Colonic mucosa (tissue), 4 donors: ENCODE measurements around the gene TBX5. TPM values are rescaled to one million over a fixed set of nuclear protein-coding genes. Genes with fewer than 3 reads are reported as not detected.

Source experiments
- DNase-seq: peaks from one replicate; pipeline ENCODE4 v3.0.0-alpha.2; 2020
- H3K27ac ChIP-seq: fragments of 200-600 bp; one replicate; pipeline ENCODE4 v1.8.0; 2021
- H3K27me3 ChIP-seq: fragments of 200-600 bp; one replicate; pipeline ENCODE4 v1.8.0; 2021
- H3K36me3 ChIP-seq: fragments of 200-600 bp; one replicate; pipeline ENCODE4 v1.8.0; 2021
- H3K4me1 ChIP-seq: fragments of 200-600 bp; one replicate; pipeline ENCODE4 v1.8.0; 2021; ENCODE audit warnings: mild to moderate bottlenecking
- H3K4me3 ChIP-seq: fragments of 200-600 bp; one replicate; pipeline ENCODE4 v1.8.0; 2021
- H3K9ac ChIP-seq, 2 donors: one replicate each; pipeline ENCODE4 v1.7.0; 2013; ENCODE audit warnings: control low read depth in 2 of 2, low read depth in 2 of 2, low read length in 2 of 2
- H3K9me3 ChIP-seq: fragments of 200-600 bp; one replicate; pipeline ENCODE4 v1.8.0; 2021
- intact Hi-C: fragments of 100-400 bp; cut with DNase I; formaldehyde crosslinking; loops from one replicate; pipeline ENCODE4 v1.14.1; 2022
- total RNA-seq, 2 donors: library from RNA; stranded (reverse); fragmentation: NEBNext Ultra II Directional in 1 of 2; extraction: Animal tissue kit (Norgen Biotek cat#: 25700) in 1 of 2; gene quantifications; one replicate each; pipeline ENCODE4 v1.2.1, GENCODE V29; 2021
- TF ChIP-seq, protein P1 (sequence below): fragments of 200-600 bp; IDR thresholded peaks from one replicate; pipeline ENCODE4 v1.8.0; 2022; ENCODE audit warnings: antibody characterized with exemption, mild to moderate bottlenecking
- donor health status: healthy.
- donor health status: DM: no; HTN: no; CAD: no.
- donor health status: DM: no; HTN: no; CAD: no.

TBX5 gene
- total RNA-seq, 2 donors from 2014 or later = not detected

GRCh38 chr12:114403011-114403689 is 2.8 kb downstream of the TBX5 start:
- TF ChIP-seq, protein P1, sequence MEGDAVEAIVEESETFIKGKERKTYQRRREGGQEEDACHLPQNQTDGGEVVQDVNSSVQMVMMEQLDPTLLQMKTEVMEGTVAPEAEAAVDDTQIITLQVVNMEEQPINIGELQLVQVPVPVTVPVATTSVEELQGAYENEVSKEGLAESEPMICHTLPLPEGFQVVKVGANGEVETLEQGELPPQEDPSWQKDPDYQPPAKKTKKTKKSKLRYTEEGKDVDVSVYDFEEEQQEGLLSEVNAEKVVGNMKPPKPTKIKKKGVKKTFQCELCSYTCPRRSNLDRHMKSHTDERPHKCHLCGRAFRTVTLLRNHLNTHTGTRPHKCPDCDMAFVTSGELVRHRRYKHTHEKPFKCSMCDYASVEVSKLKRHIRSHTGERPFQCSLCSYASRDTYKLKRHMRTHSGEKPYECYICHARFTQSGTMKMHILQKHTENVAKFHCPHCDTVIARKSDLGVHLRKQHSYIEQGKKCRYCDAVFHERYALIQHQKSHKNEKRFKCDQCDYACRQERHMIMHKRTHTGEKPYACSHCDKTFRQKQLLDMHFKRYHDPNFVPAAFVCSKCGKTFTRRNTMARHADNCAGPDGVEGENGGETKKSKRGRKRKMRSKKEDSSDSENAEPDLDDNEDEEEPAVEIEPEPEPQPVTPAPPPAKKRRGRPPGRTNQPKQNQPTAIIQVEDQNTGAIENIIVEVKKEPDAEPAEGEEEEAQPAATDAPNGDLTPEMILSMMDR = no peak
- DNase-seq = no peak
- Histone ChIP-seq H3K27ac (no peak overlapping the region), H3K27me3 (peaks cover 89% of the 10 kb centered on the region), H3K4me3 (no peak overlapping the region), H3K9me3 (no peaks in the 10 kb centered on the region), H3K36me3 (no peaks in the 10 kb centered on the region), H3K9ac (no peak overlapping the region), H3K4me1 (no peaks in the 10 kb centered on the region)
- intact Hi-C loops = no loop called here

DNA sequence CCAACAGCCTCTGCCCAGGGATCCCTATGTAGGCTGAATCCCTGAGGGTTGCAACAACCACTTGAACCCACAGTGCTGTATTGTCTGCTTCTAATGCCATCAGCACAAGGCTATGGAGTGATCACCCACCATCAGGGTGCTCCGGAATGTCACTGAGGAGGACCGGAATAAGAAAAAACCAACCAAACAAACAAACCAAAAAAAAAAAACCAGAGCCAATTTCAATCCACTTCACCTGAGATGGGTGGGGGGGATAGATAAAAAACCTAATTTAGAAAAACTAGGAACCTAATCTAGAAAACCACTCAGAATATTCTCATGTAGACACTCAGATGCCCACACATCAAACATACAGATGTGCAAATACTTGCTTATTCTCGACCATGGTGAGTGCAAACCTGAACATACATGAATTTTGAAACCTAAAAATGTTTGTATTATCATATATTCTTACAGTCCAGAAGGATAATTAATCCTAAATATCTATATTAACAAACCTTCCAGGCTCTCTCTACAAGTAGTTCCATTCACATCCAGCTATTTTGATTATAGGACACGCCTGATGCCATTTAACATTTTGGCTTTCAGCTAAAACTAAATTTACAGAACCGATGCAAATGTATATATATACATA is 3.7 kb downstream of the TBX5 start:
- Histone ChIP-seq H3K4me3 (no peak overlapping the region), H3K9ac (no peak overlapping the region), H3K9me3 (no peaks in the 10 kb centered on the region), H3K36me3 (no peaks in the 10 kb centered on the region), H3K27me3 (peaks cover 86% of the 10 kb centered on the region), H3K27ac (no peak overlapping the region), H3K4me1 (no peaks in the 10 kb centered on the region)
- intact Hi-C loops = no loop called here
- TF ChIP-seq, protein P1 = no peak
- no peak for DNase-seq

DNA sequence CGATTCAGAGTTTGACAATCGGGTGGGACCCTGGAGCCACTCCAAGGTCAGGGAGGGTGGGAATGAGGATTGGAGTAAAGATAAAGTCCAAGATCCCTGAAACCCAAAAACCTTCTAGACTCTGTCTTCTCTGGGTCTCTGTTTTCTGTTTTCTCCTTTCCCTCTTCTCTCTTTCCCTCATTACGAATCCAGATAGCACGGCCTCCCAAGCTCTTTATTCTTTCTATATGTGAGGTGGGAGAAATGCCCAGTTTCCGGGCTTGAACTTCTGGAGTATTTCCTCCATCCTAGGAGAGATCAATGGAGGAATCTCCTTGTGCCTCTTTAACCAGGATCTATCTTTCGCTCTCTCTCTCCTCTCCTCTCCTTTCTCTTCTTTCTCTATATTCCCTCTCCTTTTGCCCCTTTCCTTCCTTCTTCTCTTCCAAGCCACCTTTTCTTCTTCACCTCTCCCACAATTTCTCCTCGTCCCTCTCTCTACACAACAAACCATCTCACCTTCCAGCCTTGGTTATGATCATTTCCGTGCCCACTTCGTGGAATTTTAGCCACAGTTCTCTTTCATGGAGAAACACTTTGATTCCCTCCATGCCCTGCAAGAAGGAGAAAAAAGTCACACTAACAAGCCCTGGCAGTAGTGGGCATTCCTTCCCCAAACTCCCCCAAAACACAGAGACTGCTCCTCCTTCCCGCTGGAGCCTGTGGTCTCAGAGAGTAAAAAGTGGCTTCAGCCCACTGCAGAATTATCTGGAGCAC is 4.4 kb downstream of the TBX5 start:
- no peak overlapping the region for H3K27ac ChIP-seq
- intact Hi-C loops = no loop called here

DNA sequence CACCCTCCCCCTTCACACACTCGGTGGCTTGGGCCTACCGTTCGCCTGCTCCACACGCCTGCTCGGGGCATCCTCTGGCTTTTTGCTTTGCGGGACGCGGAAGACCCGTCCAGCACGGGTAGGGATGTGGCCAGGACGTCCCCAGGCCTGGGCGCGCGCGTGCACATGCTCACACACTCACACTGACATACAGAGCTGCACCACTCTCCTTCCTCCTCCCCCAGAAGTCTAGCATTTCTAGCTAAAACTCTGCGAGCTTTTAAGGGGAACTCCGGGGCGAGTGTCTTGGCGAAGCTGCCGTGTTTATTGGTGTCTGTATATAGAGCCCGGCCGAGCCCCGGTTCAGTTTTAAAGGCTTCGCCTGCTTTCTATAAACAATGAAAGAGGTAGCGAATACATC is 5.0 kb downstream of the TBX5 start:
- no peak overlapping the region for H3K4me3 ChIP-seq
- H3K9me3 ChIP-seq = no peaks in the 10 kb centered on the region
- H3K27ac ChIP-seq = no peak overlapping the region
- H3K36me3 ChIP-seq = no peaks in the 10 kb centered on the region
- TF ChIP-seq, protein P1 = no peak
- H3K9ac ChIP-seq = no peak overlapping the region
- no peak for DNase-seq
- no peaks in the 10 kb centered on the region for H3K4me1 ChIP-seq
- H3K27me3 ChIP-seq = peaks cover 83% of the 10 kb centered on the region
- intact Hi-C loops = no loop called here

More for the DNA sequence above, 4.4 kb downstream of the TBX5 start:
- no peak for DNase-seq
- no peaks in the 10 kb centered on the region for H3K36me3 ChIP-seq
- H3K27me3 ChIP-seq = peaks cover 84% of the 10 kb centered on the region
- H3K4me1 ChIP-seq = no peaks in the 10 kb centered on the region
- no peaks in the 10 kb centered on the region for H3K9me3 ChIP-seq
- TF ChIP-seq, protein P1 = no peak
- H3K9ac ChIP-seq = no peak overlapping the region
- no peak overlapping the region for H3K4me3 ChIP-seq

- no peak for DNase-seq
- Histone ChIP-seq H3K36me3 (no peaks in the 10 kb centered on the region), H3K4me1 (no peaks in the 10 kb centered on the region), H3K4me3 (no peak overlapping the region), H3K27ac (no peak overlapping the region), H3K27me3 (peaks cover 83% of the 10 kb centered on the region), H3K9me3 (no peaks in the 10 kb centered on the region), H3K9ac (no peak overlapping the region)
- TF ChIP-seq, protein P1 = no peak
- intact Hi-C loops = no loop called here
Measured at GRCh38 chr12:114400361-114400811, 5.6 kb downstream of the TBX5 start.
